ENCODE results near the gene PSAT1. TPM values are rescaled to one million over a fixed set of nuclear protein-coding genes. Genes with fewer than 3 reads are reported as not detected.
A peak's percentile ranks its signal among the peaks of the same experiment; 100 is the strongest.

Gene PSAT1
- polyA plus RNA-seq, 1 donor = 4.9 TPM

- no peak overlapping the region for H3K27ac ChIP-seq (ENCODE audit: low read length)
- no peaks in the 10 kb centered on the region for H3K4me1 ChIP-seq (ENCODE audit: control insufficient read depth, insufficient read depth, low read length)
- no peaks in the 10 kb centered on the region for H3K27me3 ChIP-seq (ENCODE audit: control insufficient read depth, insufficient read depth, low read length)
- H3K36me3 ChIP-seq (ENCODE audit: control insufficient read depth, insufficient read depth, low read length) = no peaks in the 10 kb centered on the region
- no peaks in the 10 kb centered on the region for H3K9me3 ChIP-seq (ENCODE audit: control insufficient read depth, low read depth, low read length)
- WGBS (ENCODE audit: insufficient coverage, low lambda C conversion rate) = no CpG with 5 or more reads among the region's 11 CpGs
- no peak for DNase-seq
- H3K4me3 ChIP-seq (ENCODE audit: low read length) = no peak overlapping the region
Observed at GRCh38 chr9:78316166-78316892, 19.4 kb downstream of the PSAT1 start.

GRCh38 chr9:78319197-78320029, 22.5 kb downstream of the PSAT1 start:
- H3K9me3 ChIP-seq (ENCODE audit: control insufficient read depth, low read depth, low read length) = no peaks in the 10 kb centered on the region
- H3K4me3 ChIP-seq (ENCODE audit: low read length) = no peak overlapping the region
- no CpG with 5 or more reads among the region's 6 CpGs for WGBS (ENCODE audit: insufficient coverage, low lambda C conversion rate)
- H3K4me1 ChIP-seq (ENCODE audit: control insufficient read depth, insufficient read depth, low read length) = no peaks in the 10 kb centered on the region
- no peaks in the 10 kb centered on the region for H3K27me3 ChIP-seq (ENCODE audit: control insufficient read depth, insufficient read depth, low read length)
- H3K27ac ChIP-seq (ENCODE audit: low read length) = no peak overlapping the region
- no peak for DNase-seq
- no peaks in the 10 kb centered on the region for H3K36me3 ChIP-seq (ENCODE audit: control insufficient read depth, insufficient read depth, low read length)

DNA sequence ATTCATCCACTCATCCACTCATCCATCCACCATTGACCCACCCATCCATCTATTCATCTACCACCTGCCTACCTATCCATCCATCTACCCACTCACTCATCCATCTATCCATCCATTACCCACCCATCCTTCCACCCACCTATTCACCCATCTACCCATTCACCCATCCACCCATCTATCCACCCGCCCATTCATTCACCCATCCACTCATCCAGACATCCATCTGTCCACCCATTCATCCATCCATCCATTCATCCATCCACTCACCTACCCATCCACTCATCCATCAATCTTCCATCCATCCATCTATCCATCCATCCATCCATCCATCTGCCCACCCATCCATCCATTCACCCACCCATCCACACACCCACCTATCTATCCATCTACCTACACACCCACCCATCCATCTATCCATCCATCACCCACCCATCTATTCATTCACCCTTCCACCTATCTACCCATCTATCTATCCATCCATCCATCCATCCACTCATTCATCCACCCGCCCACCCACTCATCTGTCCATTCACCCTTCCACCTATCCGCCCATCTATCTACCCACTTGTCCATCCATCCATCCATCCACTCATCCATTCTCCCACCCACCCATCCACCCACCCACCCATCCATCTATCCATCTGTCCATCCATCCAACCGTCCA, 23.2 kb downstream of the PSAT1 start:
- H3K4me1 ChIP-seq (ENCODE audit: control insufficient read depth, insufficient read depth, low read length) = no peaks in the 10 kb centered on the region
- no peak for DNase-seq
- 92% methylated on average over 1 of the region's 4 CpGs for WGBS (ENCODE audit: insufficient coverage, low lambda C conversion rate)

GRCh38 chr9:78320875-78321496, 24.1 kb downstream of the PSAT1 start:
- H3K27me3 ChIP-seq (ENCODE audit: control insufficient read depth, insufficient read depth, low read length) = no peaks in the 10 kb centered on the region
- no CpG with 5 or more reads among the region's 4 CpGs for WGBS (ENCODE audit: insufficient coverage, low lambda C conversion rate)
- H3K4me1 ChIP-seq (ENCODE audit: control insufficient read depth, insufficient read depth, low read length) = no peaks in the 10 kb centered on the region
- no peaks in the 10 kb centered on the region for H3K9me3 ChIP-seq (ENCODE audit: control insufficient read depth, low read depth, low read length)
- no peak for DNase-seq
- H3K4me3 ChIP-seq (ENCODE audit: low read length) = no peak overlapping the region
- H3K27ac ChIP-seq (ENCODE audit: low read length) = no peak overlapping the region
- no peaks in the 10 kb centered on the region for H3K36me3 ChIP-seq (ENCODE audit: control insufficient read depth, insufficient read depth, low read length)

More for the DNA sequence above, 23.2 kb downstream of the PSAT1 start:
- H3K9me3 ChIP-seq (ENCODE audit: control insufficient read depth, low read depth, low read length) = no peaks in the 10 kb centered on the region
- H3K4me3 ChIP-seq (ENCODE audit: low read length) = no peak overlapping the region
- no peaks in the 10 kb centered on the region for H3K36me3 ChIP-seq (ENCODE audit: control insufficient read depth, insufficient read depth, low read length)
- H3K27ac ChIP-seq (ENCODE audit: low read length) = no peak overlapping the region
- no peaks in the 10 kb centered on the region for H3K27me3 ChIP-seq (ENCODE audit: control insufficient read depth, insufficient read depth, low read length)

DNA sequence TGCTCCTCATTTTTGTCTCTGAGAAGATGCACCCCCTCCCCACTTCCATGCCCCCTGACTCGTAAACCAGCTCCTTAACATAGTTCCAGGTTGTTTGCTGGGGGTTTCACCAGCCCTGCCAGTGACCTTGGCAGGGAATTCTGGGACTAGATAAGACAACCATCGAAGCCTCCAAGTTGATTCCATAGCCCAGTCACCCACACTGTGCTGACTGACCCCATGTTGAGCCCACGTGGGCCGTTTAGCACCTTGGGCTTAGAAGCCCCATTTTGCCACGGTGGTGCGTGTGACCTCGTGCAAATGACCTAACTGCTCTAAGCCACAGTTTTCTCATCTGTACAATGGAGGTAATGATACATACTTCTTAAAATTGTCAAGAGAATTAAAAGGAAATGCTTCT, 24.6 kb downstream of the PSAT1 start:
- Histone ChIP-seq H3K4me1 (ENCODE audit: control insufficient read depth, insufficient read depth, low read length) (no peaks in the 10 kb centered on the region), H3K9me3 (ENCODE audit: control insufficient read depth, low read depth, low read length) (no peaks in the 10 kb centered on the region), H3K4me3 (ENCODE audit: low read length) (no peak overlapping the region), H3K27me3 (ENCODE audit: control insufficient read depth, insufficient read depth, low read length) (no peaks in the 10 kb centered on the region), H3K36me3 (ENCODE audit: control insufficient read depth, insufficient read depth, low read length) (no peaks in the 10 kb centered on the region), H3K27ac (ENCODE audit: low read length) (no peak overlapping the region)
- DNase-seq = no peak
- WGBS (ENCODE audit: insufficient coverage, low lambda C conversion rate) = no CpG with 5 or more reads among the region's 7 CpGs

DNA sequence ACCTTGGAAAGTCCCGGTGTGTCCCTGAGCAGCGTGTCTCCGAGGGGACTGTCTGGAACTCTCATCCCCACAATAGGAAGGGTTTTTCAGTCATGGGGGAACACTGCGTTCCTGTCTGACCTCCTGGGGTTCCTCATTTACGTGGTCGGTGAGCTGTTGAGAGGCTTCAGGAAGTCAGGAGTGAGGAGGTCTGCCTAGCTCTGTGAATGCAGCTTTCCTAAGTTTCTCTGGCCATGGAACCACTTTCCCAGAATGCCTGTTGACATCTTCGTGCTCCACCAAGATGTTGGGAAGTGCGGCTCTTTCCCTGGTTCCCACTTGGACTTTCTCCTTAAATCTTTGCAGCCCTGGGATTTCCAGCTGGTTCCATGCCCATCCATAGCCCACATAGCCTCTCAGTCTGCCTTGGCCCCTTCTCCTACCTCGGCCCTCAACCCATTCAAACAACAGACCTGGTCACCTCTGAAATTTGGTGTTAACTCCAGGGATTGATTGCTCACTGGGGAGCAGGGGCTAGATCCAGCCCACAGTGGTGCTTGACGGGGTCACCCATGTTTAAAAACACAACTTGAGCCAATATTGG, 27.2 kb downstream of the PSAT1 start:
- H3K27ac ChIP-seq (ENCODE audit: low read length) = no peak overlapping the region
- WGBS (ENCODE audit: insufficient coverage, low lambda C conversion rate) = no CpG with 5 or more reads among the region's 10 CpGs

DNA sequence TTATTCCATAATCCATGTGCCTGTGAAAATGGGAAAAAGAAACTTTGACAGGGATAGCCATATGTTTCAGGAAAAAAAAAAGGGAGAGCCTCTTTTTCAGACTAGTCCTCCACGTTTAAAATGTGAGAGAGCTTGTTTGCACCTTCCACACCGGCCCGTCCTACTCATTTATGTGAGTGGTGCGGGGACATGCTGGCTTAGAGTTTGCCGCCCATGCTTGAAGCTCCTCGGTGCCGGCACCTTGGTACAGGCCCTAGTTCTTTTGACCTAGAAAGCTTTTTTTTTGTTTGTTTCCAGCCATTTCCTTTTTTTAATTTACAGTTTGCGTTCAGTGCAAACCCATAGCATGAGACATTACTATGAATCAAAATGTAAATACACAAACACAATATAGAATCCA, 27.8 kb downstream of the PSAT1 start:
- WGBS (ENCODE audit: insufficient coverage, low lambda C conversion rate) = 90% methylated on average over 2 of the region's 8 CpGs
- DNase-seq = no peak
- no peak overlapping the region for H3K27ac ChIP-seq (ENCODE audit: low read length)
- no peaks in the 10 kb centered on the region for H3K27me3 ChIP-seq (ENCODE audit: control insufficient read depth, insufficient read depth, low read length)
- H3K36me3 ChIP-seq (ENCODE audit: control insufficient read depth, insufficient read depth, low read length) = no peaks in the 10 kb centered on the region
- H3K4me3 ChIP-seq (ENCODE audit: low read length) = no peak overlapping the region
- no peaks in the 10 kb centered on the region for H3K9me3 ChIP-seq (ENCODE audit: control insufficient read depth, low read depth, low read length)
- H3K4me1 ChIP-seq (ENCODE audit: control insufficient read depth, insufficient read depth, low read length) = no peaks in the 10 kb centered on the region

More for the DNA sequence above, 27.2 kb downstream of the PSAT1 start:
- Histone ChIP-seq H3K9me3 (ENCODE audit: control insufficient read depth, low read depth, low read length) (no peaks in the 10 kb centered on the region), H3K4me1 (ENCODE audit: control insufficient read depth, insufficient read depth, low read length) (no peaks in the 10 kb centered on the region), H3K4me3 (ENCODE audit: low read length) (no peak overlapping the region), H3K36me3 (ENCODE audit: control insufficient read depth, insufficient read depth, low read length) (no peaks in the 10 kb centered on the region), H3K27me3 (ENCODE audit: control insufficient read depth, insufficient read depth, low read length) (no peaks in the 10 kb centered on the region)
- DNase-seq = no peak

- Histone ChIP-seq H3K27me3 (ENCODE audit: control insufficient read depth, insufficient read depth, low read length) (no peaks in the 10 kb centered on the region), H3K36me3 (ENCODE audit: control insufficient read depth, insufficient read depth, low read length) (no peaks in the 10 kb centered on the region), H3K4me3 (ENCODE audit: low read length) (no peak overlapping the region), H3K27ac (ENCODE audit: low read length) (no peak overlapping the region), H3K4me1 (ENCODE audit: control insufficient read depth, insufficient read depth, low read length) (no peaks in the 10 kb centered on the region), H3K9me3 (ENCODE audit: control insufficient read depth, low read depth, low read length) (no peaks in the 10 kb centered on the region)
- peak; percentile 48 to 67 for DNase-seq
- WGBS (ENCODE audit: insufficient coverage, low lambda C conversion rate) = 17% methylated on average over 3 of the region's 6 CpGs
Observed at GRCh38 chr9:78325343-78325742, 28.4 kb downstream of the PSAT1 start.

DNA sequence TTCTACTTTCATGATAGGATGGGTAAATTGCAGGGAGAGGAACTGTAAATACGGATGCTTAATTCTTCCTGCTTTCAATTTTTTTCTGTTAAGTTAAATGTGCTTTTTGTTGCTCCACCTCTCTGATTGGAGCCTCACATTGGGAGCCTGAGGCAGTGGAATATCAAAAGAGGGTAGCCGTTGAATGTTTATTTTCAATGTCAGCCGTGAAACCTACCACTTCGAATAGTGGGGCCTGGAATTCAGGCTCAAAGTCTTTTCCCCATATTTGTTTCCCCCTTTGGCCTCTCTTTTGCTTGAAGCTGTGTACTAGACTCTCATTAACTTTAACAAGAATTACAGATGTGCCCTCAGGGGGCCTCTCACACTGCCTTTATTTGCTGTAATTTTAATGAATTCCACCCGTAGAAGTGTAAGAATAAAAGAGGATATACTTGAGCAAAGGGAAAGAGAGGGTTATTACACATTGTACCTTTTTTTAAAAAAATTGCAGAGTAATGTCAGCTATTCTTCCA, 29.0 kb downstream of the PSAT1 start:
- Histone ChIP-seq H3K4me3 (ENCODE audit: low read length) (no peak overlapping the region), H3K27ac (ENCODE audit: low read length) (no peak overlapping the region), H3K4me1 (ENCODE audit: control insufficient read depth, insufficient read depth, low read length) (no peaks in the 10 kb centered on the region), H3K27me3 (ENCODE audit: control insufficient read depth, insufficient read depth, low read length) (no peaks in the 10 kb centered on the region), H3K36me3 (ENCODE audit: control insufficient read depth, insufficient read depth, low read length) (no peaks in the 10 kb centered on the region), H3K9me3 (ENCODE audit: control insufficient read depth, low read depth, low read length) (no peaks in the 10 kb centered on the region)
- DNase-seq = no peak
- WGBS (ENCODE audit: insufficient coverage, low lambda C conversion rate) = no CpG with 5 or more reads among the region's 5 CpGs

DNA sequence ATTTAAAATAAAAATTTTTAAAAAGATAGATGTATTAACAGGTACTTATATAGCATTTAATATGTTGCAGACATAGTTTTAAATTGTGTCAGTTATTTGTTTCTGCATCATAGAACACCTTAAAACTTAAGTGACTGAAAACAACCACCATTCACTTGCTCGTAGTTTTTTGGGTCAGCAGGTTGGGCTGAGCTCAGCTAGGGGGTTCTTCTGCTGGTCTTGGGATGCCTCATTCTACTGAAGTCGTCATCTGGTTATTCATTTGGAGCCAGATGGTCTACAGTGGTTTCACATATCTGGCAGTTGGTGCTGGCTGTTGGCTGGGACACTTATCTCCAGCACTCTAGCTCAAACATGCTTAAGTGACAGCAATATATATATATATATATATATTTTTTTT, 29.6 kb downstream of the PSAT1 start:
- H3K27ac ChIP-seq (ENCODE audit: low read length) = no peak overlapping the region
- WGBS (ENCODE audit: insufficient coverage, low lambda C conversion rate) = no CpG with 5 or more reads among the region's 2 CpGs
- H3K36me3 ChIP-seq (ENCODE audit: control insufficient read depth, insufficient read depth, low read length) = no peaks in the 10 kb centered on the region
- no peak overlapping the region for H3K4me3 ChIP-seq (ENCODE audit: low read length)
- H3K27me3 ChIP-seq (ENCODE audit: control insufficient read depth, insufficient read depth, low read length) = no peaks in the 10 kb centered on the region
- H3K9me3 ChIP-seq (ENCODE audit: control insufficient read depth, low read depth, low read length) = no peaks in the 10 kb centered on the region
- DNase-seq = no peak
- H3K4me1 ChIP-seq (ENCODE audit: control insufficient read depth, insufficient read depth, low read length) = no peaks in the 10 kb centered on the region
